Stromal cell of bone marrow (primary cell): ENCODE measurements around the gene ETFBKMT.

Source experiments
- DNase-seq: peaks from one replicate; pipeline ENCODE4 v3.0.0-alpha.2; 2012; ENCODE audit warnings: low read depth

ETFBKMT gene

GRCh38 chr12:31722580-31722979, 63.1 kb downstream of the ETFBKMT start:
- no peak for DNase-seq
